ENCODE data around the gene JAZF1.

The JAZF1 gene

DNA sequence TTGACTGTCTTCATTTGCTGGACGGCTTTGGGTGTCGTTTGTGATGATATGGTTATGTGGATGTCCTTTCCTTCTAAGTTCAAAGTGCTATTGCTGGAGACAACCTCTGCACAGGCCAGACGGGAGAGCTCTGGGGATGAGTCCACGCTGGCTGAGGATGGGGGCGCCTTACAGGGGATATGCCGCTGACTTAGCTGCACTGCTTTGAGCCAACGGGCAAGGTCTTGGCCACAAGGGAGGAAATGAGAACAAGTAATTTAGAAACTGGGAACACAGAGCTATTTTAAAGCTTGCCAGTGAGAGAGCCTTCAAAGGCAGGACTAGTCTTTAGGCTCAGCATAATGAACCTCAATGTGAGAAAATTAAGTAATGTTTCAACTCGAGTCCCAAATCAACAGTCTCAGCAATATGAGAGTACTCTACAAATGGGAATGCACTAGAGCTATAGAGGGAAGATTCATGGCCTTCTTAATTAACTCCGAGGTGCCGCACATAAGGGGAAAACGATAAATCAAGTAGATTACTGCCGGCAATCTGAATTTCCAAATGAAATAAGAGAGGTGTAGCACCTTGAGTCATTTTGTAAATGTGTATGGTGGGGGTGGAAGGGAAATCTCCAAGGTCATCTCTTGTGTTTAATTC, 209.3 kb downstream of the JAZF1 start:
- Histone ChIP-seq H3K27ac (ENCODE audit: low read length) (no peak overlapping the region), H3K4me1 (ENCODE audit: control insufficient read depth in 1 of 2, insufficient read depth in 2 of 2, low read length in 2 of 2) (no peaks in the 10 kb centered on the region), H3K27me3 (ENCODE audit: low read depth, low read length) (no peaks in the 10 kb centered on the region), H3K36me3 (ENCODE audit: control insufficient read depth in 1 of 2, insufficient read depth in 2 of 2, low read length in 2 of 2) (no peaks in the 10 kb centered on the region), H3K4me3 (ENCODE audit: low read depth in 1 of 2, low read length in 2 of 2) (no peak overlapping the region), H3K9me3 (ENCODE audit: control insufficient read depth in 1 of 2, low read length in 2 of 2) (no peaks in the 10 kb centered on the region)

DNA sequence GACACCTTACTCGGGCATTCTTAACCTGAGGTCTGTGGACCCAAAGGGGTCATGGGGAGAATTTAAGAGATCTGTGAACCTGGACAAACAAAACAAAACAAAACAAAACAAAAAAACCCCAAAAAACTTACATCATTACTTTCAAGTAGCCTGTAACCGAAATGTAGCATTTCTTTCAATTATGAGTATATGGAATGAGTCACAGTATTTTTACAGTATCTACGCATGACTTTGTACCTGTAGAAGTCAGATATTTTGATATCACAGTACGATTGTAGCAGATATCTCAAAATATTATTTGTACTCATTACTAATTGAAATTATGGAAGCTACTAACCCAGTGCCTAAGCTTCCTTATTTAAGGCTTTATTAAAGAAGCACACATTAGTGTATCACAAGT, 210.2 kb downstream of the JAZF1 start:
- Histone ChIP-seq H3K4me1 (ENCODE audit: control insufficient read depth in 1 of 2, insufficient read depth in 2 of 2, low read length in 2 of 2) (no peaks in the 10 kb centered on the region), H3K27me3 (ENCODE audit: low read depth, low read length) (no peaks in the 10 kb centered on the region), H3K36me3 (ENCODE audit: control insufficient read depth in 1 of 2, insufficient read depth in 2 of 2, low read length in 2 of 2) (no peaks in the 10 kb centered on the region), H3K27ac (ENCODE audit: low read length) (no peak overlapping the region), H3K4me3 (ENCODE audit: low read depth in 1 of 2, low read length in 2 of 2) (no peak overlapping the region), H3K9me3 (ENCODE audit: control insufficient read depth in 1 of 2, low read length in 2 of 2) (no peaks in the 10 kb centered on the region)

DNA sequence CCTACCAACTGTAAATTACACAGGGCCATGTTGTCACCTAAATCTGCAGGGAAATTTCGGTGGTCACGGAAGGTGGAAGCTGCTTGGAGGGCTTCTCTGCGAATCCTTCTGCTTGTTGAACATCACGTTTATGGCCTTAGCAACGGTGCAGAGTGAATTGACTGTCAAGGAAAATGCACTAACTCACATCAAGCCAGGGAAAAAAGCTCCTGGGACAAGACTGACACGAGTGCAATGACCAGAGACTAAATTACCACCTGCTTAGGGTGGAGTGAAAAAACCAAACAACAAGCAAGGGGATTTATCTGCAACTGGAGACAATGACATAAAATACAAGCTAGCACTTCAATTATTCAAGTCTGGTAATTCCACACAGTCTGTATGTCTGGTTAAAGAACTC, 211.2 kb downstream of the JAZF1 start:
- Histone ChIP-seq H3K4me3 (ENCODE audit: low read depth in 1 of 2, low read length in 2 of 2) (no peak overlapping the region), H3K27me3 (ENCODE audit: low read depth, low read length) (no peaks in the 10 kb centered on the region), H3K27ac (ENCODE audit: low read length) (no peak overlapping the region), H3K4me1 (ENCODE audit: control insufficient read depth in 1 of 2, insufficient read depth in 2 of 2, low read length in 2 of 2) (no peaks in the 10 kb centered on the region), H3K36me3 (ENCODE audit: control insufficient read depth in 1 of 2, insufficient read depth in 2 of 2, low read length in 2 of 2) (no peaks in the 10 kb centered on the region), H3K9me3 (ENCODE audit: control insufficient read depth in 1 of 2, low read length in 2 of 2) (no peaks in the 10 kb centered on the region)

DNA sequence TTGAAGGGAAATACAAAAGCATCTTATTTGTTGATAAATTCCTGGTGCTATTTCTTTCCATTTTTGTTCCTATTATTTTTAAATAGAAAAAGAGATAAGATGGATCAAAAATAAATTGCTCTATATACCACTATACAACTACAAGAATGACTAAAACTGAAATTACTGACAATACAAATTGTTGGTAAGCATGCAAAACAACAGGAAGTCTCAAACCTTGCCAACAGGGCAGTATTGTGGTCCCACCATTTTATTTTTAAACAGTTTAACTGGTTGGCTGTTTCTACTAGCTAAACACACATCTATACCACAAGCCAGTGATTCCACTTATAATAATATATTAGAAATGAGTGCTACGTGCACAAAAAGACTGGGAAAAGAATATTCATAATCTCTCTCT, 213.0 kb downstream of the JAZF1 start:
- Histone ChIP-seq H3K27ac (ENCODE audit: low read length) (no peak overlapping the region), H3K4me1 (ENCODE audit: control insufficient read depth in 1 of 2, insufficient read depth in 2 of 2, low read length in 2 of 2) (no peaks in the 10 kb centered on the region), H3K9me3 (ENCODE audit: control insufficient read depth in 1 of 2, low read length in 2 of 2) (no peaks in the 10 kb centered on the region), H3K36me3 (ENCODE audit: control insufficient read depth in 1 of 2, insufficient read depth in 2 of 2, low read length in 2 of 2) (no peaks in the 10 kb centered on the region), H3K4me3 (ENCODE audit: low read depth in 1 of 2, low read length in 2 of 2) (no peak overlapping the region), H3K27me3 (ENCODE audit: low read depth, low read length) (no peaks in the 10 kb centered on the region)

DNA sequence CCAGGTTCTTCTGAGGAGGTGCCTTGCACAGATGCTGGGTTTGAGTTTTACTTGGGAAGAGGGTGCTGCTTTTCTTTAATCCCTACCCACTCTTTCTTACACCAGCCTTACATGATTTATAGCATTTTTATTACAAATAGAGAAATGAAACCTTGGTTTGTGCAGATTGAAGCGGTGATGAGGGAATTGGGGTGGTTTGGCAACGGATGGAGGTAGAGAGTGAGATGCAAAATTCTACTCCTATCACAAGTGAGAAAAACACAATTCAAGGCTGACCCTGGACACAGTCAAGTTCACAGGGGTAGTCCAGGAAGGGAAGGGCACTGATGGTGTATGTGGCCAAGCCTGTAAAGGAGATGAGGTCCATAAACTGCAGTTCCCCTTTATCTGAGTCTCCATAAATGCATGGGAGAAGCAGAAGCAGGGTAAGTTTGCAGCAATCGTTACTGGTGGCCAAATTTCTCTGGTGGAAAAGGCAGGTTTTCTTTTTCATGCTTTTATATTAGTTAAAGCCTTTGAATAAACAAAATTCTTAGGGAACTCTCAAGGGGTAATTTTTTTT, 214.3 kb downstream of the JAZF1 start:
- H3K4me3 ChIP-seq (ENCODE audit: low read depth in 1 of 2, low read length in 2 of 2) = no peak overlapping the region
- H3K9me3 ChIP-seq (ENCODE audit: control insufficient read depth in 1 of 2, low read length in 2 of 2) = no peaks in the 10 kb centered on the region
- H3K4me1 ChIP-seq (ENCODE audit: control insufficient read depth in 1 of 2, insufficient read depth in 2 of 2, low read length in 2 of 2) = no peaks in the 10 kb centered on the region
- H3K36me3 ChIP-seq (ENCODE audit: control insufficient read depth in 1 of 2, insufficient read depth in 2 of 2, low read length in 2 of 2) = no peaks in the 10 kb centered on the region
- H3K27ac ChIP-seq (ENCODE audit: low read length) = no peak overlapping the region
- H3K27me3 ChIP-seq (ENCODE audit: low read depth, low read length) = no peaks in the 10 kb centered on the region

DNA sequence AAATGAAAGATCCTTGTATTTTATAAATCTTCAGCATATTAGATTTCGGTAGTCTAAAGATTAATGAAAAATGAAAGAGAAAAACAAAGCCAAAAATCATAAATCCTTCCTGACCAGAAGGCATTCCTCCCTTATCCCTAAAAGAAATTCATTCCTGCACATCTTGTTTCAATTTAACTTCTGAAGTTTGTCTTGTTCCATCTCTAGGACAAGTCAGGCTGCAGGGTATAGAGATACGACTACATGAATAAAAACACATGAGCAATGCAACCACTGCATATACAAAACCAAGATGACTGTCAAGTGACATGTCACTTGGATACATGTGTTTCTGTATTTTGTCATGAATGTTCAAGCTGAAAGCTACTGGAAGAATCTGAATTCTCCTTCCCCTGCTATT, 214.9 kb downstream of the JAZF1 start:
- no peaks in the 10 kb centered on the region for H3K27me3 ChIP-seq (ENCODE audit: low read depth, low read length)
- no peaks in the 10 kb centered on the region for H3K9me3 ChIP-seq (ENCODE audit: control insufficient read depth in 1 of 2, low read length in 2 of 2)
- no peaks in the 10 kb centered on the region for H3K4me1 ChIP-seq (ENCODE audit: control insufficient read depth in 1 of 2, insufficient read depth in 2 of 2, low read length in 2 of 2)
- no peak overlapping the region for H3K27ac ChIP-seq (ENCODE audit: low read length)
- H3K36me3 ChIP-seq (ENCODE audit: control insufficient read depth in 1 of 2, insufficient read depth in 2 of 2, low read length in 2 of 2) = no peaks in the 10 kb centered on the region
- no peak overlapping the region for H3K4me3 ChIP-seq (ENCODE audit: low read depth in 1 of 2, low read length in 2 of 2)

DNA sequence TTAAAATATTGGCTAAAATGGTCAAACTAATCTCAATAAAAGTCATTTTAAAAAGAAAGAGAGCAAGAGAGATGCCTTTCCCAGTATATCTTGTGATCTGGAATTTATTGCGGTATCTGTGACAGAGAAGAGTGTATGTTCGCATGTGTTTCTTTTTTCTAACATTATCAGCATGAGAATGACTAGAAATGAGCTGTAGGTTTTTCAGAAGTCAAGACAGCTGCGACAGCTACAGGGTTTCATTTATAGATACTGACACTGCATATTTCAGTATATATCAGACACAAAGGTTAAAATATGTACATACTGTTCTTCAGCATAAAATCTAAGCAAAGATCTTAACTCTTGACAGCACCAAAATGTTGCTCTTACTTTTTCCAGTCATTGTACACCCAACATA, 215.8 kb downstream of the JAZF1 start:
- Histone ChIP-seq H3K4me3 (ENCODE audit: low read depth in 1 of 2, low read length in 2 of 2) (no peak overlapping the region), H3K9me3 (ENCODE audit: control insufficient read depth in 1 of 2, low read length in 2 of 2) (no peaks in the 10 kb centered on the region), H3K27ac (ENCODE audit: low read length) (no peak overlapping the region), H3K27me3 (ENCODE audit: low read depth, low read length) (no peaks in the 10 kb centered on the region), H3K36me3 (ENCODE audit: control insufficient read depth in 1 of 2, insufficient read depth in 2 of 2, low read length in 2 of 2) (no peaks in the 10 kb centered on the region), H3K4me1 (ENCODE audit: control insufficient read depth in 1 of 2, insufficient read depth in 2 of 2, low read length in 2 of 2) (no peaks in the 10 kb centered on the region)

DNA sequence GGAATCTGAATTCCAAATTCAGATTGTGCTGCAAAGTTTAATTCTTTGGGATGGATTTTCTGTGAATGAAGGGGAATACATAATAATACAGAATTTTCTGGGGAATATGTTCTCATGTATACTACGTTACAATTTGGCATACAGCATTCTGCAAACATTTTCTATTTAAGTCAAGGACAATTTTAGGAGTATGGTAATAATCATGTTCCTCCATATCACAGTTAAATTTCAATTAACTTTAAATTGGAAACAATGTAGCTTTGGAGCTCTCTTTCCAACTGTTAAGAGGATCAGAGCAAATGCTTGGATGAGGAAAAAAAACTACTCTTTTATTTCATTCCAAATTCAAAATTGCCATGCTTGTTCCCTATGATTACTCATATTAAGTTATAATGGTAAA, 217.5 kb downstream of the JAZF1 start:
- Histone ChIP-seq H3K4me3 (ENCODE audit: low read depth in 1 of 2, low read length in 2 of 2) (no peak overlapping the region), H3K36me3 (ENCODE audit: control insufficient read depth in 1 of 2, insufficient read depth in 2 of 2, low read length in 2 of 2) (no peaks in the 10 kb centered on the region), H3K4me1 (ENCODE audit: control insufficient read depth in 1 of 2, insufficient read depth in 2 of 2, low read length in 2 of 2) (no peaks in the 10 kb centered on the region), H3K27me3 (ENCODE audit: low read depth, low read length) (no peaks in the 10 kb centered on the region), H3K27ac (ENCODE audit: low read length) (no peak overlapping the region), H3K9me3 (ENCODE audit: control insufficient read depth in 1 of 2, low read length in 2 of 2) (no peaks in the 10 kb centered on the region)

DNA sequence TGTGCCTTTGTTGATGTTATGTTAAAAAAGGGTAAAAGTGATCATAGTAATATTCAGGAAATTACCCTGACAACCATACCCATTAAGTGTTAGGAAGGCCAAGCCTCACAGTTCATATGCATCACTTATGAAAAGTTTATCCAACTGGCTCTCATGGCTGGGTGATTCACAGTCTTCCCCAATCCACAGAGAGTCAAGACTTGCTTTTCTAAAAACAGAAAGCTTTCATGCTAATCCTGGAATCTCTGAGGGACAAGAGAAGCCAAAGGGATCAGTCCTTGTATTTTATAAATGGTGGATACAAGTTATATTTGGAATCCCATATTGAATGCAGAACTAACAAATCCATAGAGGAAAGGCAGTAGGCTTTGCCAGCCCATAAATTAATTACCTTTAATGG, 218.3 kb downstream of the JAZF1 start:
- Histone ChIP-seq H3K4me3 (ENCODE audit: low read depth in 1 of 2, low read length in 2 of 2) (no peak overlapping the region), H3K27me3 (ENCODE audit: low read depth, low read length) (no peaks in the 10 kb centered on the region), H3K36me3 (ENCODE audit: control insufficient read depth in 1 of 2, insufficient read depth in 2 of 2, low read length in 2 of 2) (no peaks in the 10 kb centered on the region), H3K9me3 (ENCODE audit: control insufficient read depth in 1 of 2, low read length in 2 of 2) (no peaks in the 10 kb centered on the region), H3K27ac (ENCODE audit: low read length) (no peak overlapping the region), H3K4me1 (ENCODE audit: control insufficient read depth in 1 of 2, insufficient read depth in 2 of 2, low read length in 2 of 2) (no peaks in the 10 kb centered on the region)

DNA sequence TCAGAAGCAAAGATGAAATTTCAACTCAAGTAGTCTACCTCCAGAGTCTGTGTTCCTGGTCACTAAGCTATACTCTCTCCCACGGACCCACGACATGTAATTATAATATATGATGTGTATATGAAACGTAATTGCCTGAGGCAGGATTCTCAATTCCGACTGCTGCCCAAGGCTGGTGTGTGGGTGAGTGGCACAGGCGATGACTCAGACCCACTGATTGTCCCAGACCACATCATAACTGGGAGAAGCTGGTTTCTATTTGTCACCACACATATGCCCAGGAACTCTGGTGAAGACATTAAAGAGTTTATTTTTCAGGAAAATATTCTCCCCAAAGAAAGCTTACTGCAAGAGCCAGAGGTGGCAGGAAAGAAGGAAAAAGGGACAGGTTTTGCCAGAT, 219.3 kb downstream of the JAZF1 start:
- Histone ChIP-seq H3K4me3 (ENCODE audit: low read depth in 1 of 2, low read length in 2 of 2) (no peak overlapping the region), H3K36me3 (ENCODE audit: control insufficient read depth in 1 of 2, insufficient read depth in 2 of 2, low read length in 2 of 2) (no peaks in the 10 kb centered on the region), H3K9me3 (ENCODE audit: control insufficient read depth in 1 of 2, low read length in 2 of 2) (no peaks in the 10 kb centered on the region), H3K4me1 (ENCODE audit: control insufficient read depth in 1 of 2, insufficient read depth in 2 of 2, low read length in 2 of 2) (no peaks in the 10 kb centered on the region), H3K27me3 (ENCODE audit: low read depth, low read length) (no peaks in the 10 kb centered on the region), H3K27ac (ENCODE audit: low read length) (no peak overlapping the region)

DNA sequence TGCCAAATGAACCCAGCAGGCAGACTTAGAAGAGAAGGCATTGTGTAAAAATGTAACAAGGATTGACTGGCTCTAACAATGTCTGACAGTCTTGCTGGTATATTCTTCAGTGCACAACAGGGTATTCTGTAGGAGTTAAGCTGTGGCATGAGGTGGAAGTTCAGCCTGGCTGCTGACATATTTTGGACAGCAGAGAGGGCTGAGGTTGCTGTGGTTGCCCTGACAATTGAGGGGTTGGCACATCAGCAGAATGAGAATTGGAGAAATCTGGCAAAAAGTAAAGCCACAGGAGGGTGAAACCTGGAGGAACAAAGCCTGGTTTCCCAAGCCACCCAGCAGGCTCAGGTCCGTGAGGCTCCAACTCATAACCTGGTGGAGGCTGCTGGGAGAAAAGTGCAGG, 220.2 kb downstream of the JAZF1 start:
- no peaks in the 10 kb centered on the region for H3K4me1 ChIP-seq (ENCODE audit: control insufficient read depth in 1 of 2, insufficient read depth in 2 of 2, low read length in 2 of 2)
- no peaks in the 10 kb centered on the region for H3K36me3 ChIP-seq (ENCODE audit: control insufficient read depth in 1 of 2, insufficient read depth in 2 of 2, low read length in 2 of 2)
- H3K4me3 ChIP-seq (ENCODE audit: low read depth in 1 of 2, low read length in 2 of 2) = no peak overlapping the region
- no peak overlapping the region for H3K27ac ChIP-seq (ENCODE audit: low read length)
- H3K9me3 ChIP-seq (ENCODE audit: control insufficient read depth in 1 of 2, low read length in 2 of 2) = no peaks in the 10 kb centered on the region
- no peaks in the 10 kb centered on the region for H3K27me3 ChIP-seq (ENCODE audit: low read depth, low read length)

DNA sequence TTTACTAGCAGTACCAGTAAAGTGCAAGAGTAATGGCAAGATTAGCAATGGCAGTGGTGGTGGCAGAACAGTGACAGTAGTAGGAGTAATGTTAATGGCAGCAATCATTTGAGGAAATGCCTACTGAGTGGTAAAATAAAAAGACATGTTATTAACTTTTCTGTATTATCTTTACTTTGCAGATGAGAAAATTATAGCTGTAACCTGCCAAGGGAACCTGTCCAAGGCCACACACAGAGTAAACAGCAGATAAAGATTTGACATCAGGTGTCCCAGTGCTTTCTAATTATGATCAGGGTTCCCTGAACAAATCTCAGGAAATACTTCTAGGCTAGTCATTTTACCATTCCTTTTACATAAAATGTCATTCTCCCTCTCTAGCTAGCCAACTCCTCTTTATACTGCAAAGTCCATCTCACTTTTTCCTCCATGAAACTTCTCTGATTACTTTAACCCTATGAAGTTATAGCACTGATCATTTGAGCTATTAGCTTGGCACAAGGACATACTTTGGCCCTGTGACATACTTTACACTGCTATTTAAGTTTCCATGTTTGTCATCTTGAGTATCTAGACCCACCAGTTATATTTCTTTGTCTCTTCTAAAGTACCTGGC, 221.6 kb downstream of the JAZF1 start:
- no peaks in the 10 kb centered on the region for H3K36me3 ChIP-seq (ENCODE audit: control insufficient read depth in 1 of 2, insufficient read depth in 2 of 2, low read length in 2 of 2)
- H3K9me3 ChIP-seq (ENCODE audit: control insufficient read depth in 1 of 2, low read length in 2 of 2) = no peaks in the 10 kb centered on the region
- H3K27ac ChIP-seq (ENCODE audit: low read length) = no peak overlapping the region
- H3K4me1 ChIP-seq (ENCODE audit: control insufficient read depth in 1 of 2, insufficient read depth in 2 of 2, low read length in 2 of 2) = no peaks in the 10 kb centered on the region
- no peaks in the 10 kb centered on the region for H3K27me3 ChIP-seq (ENCODE audit: low read depth, low read length)
- H3K4me3 ChIP-seq (ENCODE audit: low read depth in 1 of 2, low read length in 2 of 2) = no peak overlapping the region
